ENCODE results near the gene CARHSP1. TPM values are rescaled to one million over a fixed set of nuclear protein-coding genes. Genes with fewer than 3 reads are reported as not detected.
"Not testable (repeated sequence)": the region's sequence is repeated elsewhere in the genome, so short reads cannot be mapped to it uniquely, and the experiment has no call there.

The CARHSP1 gene
- total RNA-seq, 2 donors from 2014 or later = 51.0 to 146 TPM

DNA sequence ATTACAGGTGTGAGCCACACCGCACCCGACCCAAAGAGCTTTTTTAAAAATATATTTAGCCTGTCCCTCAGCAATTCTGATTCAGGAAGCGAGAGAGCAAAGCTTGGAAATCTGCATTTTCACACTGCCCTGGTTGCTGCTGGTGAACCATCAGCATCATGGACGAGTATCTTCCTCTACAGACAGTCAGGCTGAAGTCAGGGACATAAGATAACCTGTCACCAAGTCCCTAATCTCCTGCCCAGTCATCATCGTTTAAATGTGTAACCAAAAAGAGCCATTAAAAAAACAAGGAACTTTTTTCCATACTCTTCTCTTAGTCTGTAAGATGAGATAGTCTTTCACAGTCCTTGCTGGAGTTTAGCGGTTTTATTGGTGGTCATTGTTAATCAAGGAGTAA is 64.5 kb downstream of the CARHSP1 start:
- H3K27ac ChIP-seq = no peak overlapping the region
- H3K4me3 ChIP-seq = no peak overlapping the region
- intact Hi-C loops (cut with DNase I) = no loop called here
- H3K4me1 ChIP-seq (replicated peaks) = no peaks in the 10 kb centered on the region
- H3K27me3 ChIP-seq (replicated peaks; ENCODE audit: insufficient read depth) = no peaks in the 10 kb centered on the region
- DNase-seq (ENCODE audit: low spot score) = no peak
- WGBS = 84% methylated on average over 6 of the region's 6 CpGs
- TF ChIP-seq, protein P1, sequence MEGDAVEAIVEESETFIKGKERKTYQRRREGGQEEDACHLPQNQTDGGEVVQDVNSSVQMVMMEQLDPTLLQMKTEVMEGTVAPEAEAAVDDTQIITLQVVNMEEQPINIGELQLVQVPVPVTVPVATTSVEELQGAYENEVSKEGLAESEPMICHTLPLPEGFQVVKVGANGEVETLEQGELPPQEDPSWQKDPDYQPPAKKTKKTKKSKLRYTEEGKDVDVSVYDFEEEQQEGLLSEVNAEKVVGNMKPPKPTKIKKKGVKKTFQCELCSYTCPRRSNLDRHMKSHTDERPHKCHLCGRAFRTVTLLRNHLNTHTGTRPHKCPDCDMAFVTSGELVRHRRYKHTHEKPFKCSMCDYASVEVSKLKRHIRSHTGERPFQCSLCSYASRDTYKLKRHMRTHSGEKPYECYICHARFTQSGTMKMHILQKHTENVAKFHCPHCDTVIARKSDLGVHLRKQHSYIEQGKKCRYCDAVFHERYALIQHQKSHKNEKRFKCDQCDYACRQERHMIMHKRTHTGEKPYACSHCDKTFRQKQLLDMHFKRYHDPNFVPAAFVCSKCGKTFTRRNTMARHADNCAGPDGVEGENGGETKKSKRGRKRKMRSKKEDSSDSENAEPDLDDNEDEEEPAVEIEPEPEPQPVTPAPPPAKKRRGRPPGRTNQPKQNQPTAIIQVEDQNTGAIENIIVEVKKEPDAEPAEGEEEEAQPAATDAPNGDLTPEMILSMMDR (IDR thresholded peaks at IDR 0.05) = no peak
- no peak for TF ChIP-seq POLR2A (IDR thresholded peaks at IDR 0.05)
- TF ChIP-seq POLR2AphosphoS5 (IDR thresholded peaks at IDR 0.05) = no peak
- peaks cover 12 to 13% of the 10 kb centered on the region in 2 donors for H3K36me3 ChIP-seq
- no peaks in the 10 kb centered on the region for H3K9me3 ChIP-seq

- H3K9me3 ChIP-seq; DNase-seq (ENCODE audit: low spot score); H3K4me1 ChIP-seq (replicated peaks); H3K4me3 ChIP-seq; H3K27me3 ChIP-seq (replicated peaks; ENCODE audit: insufficient read depth); intact Hi-C loops (cut with DNase I); H3K27ac ChIP-seq: not testable (repeated sequence)
- WGBS = 91% methylated on average over 12 of the region's 12 CpGs
- peaks cover 9 to 12% of the 10 kb centered on the region in 2 donors for H3K36me3 ChIP-seq
Observed at GRCh38 chr16:8803733-8804132, 65.1 kb downstream of the CARHSP1 start.

Other genes with a start within 250 kb of the CARHSP1 start
- 10 to 100 TPM; 16.3 to 56.6 TPM for gene METTL22, start 247.3 kb downstream of the CARHSP1 start, total RNA-seq
- 10 to 100 TPM; 67.4 to 74.7 TPM for gene ABAT, start 194.4 kb downstream of the CARHSP1 start, total RNA-seq
- gene TMEM186, start 71.4 kb downstream of the CARHSP1 start, total RNA-seq = 10 to 100 TPM in 1 of 2 donors, 1 to 10 TPM in 1; 7.2 to 10.1 TPM
- gene PMM2, start 71.2 kb downstream of the CARHSP1 start, total RNA-seq = 10 to 100 TPM; 30.6 to 39.2 TPM
- 1 to 10 TPM in 1 of 2 donors, not detected in 1; 2.3 TPM for gene LITAFD, start 13.3 kb upstream of the CARHSP1 start, total RNA-seq
- 10 to 100 TPM; 60.2 to 84.9 TPM for gene USP7, start 94.9 kb upstream of the CARHSP1 start, total RNA-seq
- 10 to 100 TPM; 45.5 to 68.6 TPM for gene HAPSTR1, start 222.6 kb upstream of the CARHSP1 start, total RNA-seq

All from prostate gland (tissue), 2 donors.